Islet precursor cell (in vitro differentiated cells): ENCODE data around the gene SCAMP1.
"Not testable (repeated sequence)": the region's sequence is repeated elsewhere in the genome, so short reads cannot be mapped to it uniquely, and the experiment has no call there.

ENCODE experiments used
- DNase-seq: peaks from one replicate; pipeline ENCODE4 v3.0.0-alpha.2; 2018

The SCAMP1 gene

GRCh38 chr5:78430866-78431265 lies 70.4 kb downstream of the SCAMP1 start:
- no peak for DNase-seq

- no peak for DNase-seq
These were observed 73.6 kb downstream of the SCAMP1 start for GRCh38 chr5:78433972-78434371.

- DNase-seq, result no peak
These were observed 87.5 kb downstream of the SCAMP1 start for GRCh38 chr5:78447775-78448424.

DNA sequence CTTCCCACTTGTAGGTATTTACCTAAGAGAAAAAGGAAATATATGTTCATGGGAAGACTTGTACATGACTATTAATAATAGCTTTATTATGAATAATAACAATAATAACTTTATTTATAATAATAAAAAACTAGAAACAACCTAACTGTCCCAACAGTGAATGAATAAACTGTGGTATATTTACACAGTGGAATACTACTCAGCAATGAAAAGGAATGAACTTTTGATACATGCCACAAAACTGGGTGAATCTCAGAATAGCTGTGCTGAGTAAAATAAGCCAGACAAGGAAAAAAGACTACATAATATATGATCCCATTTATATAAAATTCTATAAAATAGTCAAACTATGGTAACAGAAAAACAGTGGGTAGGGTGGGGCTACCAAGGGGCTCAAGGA lies 88.7 kb downstream of the SCAMP1 start:
- no peak for DNase-seq

- not testable (repeated sequence) for DNase-seq
These were observed 97.1 kb downstream of the SCAMP1 start for GRCh38 chr5:78457507-78457906.

DNA sequence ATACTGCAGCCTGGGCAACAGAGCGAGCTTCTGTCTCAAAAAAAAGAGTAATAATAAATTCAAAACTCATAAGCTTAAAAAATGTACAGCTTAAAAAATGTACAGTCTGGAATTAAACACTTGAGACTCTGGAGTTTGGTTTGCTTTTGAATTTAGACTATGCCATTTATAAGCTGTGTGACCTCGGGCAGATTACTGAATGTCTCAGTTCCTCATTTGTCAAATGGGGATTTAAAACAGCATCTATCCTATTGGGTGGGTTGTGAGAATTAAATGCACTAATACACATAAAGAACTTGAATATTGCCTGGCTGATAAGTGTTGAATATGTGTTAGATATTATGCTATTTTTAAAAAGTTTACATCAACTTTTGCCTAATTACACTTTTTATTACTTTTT lies 98.4 kb downstream of the SCAMP1 start:
- DNase-seq, result no peak

- DNase-seq, result no peak
These were observed 106.7 kb downstream of the SCAMP1 start for GRCh38 chr5:78467140-78467539.

GRCh38 chr5:78467752-78468357 lies 107.4 kb downstream of the SCAMP1 start:
- DNase-seq, result no peak

DNA sequence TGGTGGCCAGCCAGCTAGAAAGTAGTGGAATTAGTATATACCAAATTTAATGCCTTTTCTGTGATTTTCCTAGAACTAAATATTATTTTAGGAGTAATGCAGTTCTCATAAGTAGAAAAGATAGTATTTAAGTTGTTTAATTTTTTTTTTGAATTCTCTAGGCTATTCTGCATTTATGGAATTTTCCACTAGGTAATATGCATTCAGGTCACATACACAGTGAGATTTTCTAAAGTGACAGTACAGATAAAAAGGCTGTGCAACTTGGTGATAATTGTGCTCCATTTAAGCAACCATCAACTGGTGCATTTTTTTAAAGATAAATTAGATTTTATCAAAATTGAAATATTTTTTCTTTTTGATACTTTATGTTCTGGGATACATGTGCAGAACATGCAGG lies 111.5 kb downstream of the SCAMP1 start:
- no peak for DNase-seq

DNA sequence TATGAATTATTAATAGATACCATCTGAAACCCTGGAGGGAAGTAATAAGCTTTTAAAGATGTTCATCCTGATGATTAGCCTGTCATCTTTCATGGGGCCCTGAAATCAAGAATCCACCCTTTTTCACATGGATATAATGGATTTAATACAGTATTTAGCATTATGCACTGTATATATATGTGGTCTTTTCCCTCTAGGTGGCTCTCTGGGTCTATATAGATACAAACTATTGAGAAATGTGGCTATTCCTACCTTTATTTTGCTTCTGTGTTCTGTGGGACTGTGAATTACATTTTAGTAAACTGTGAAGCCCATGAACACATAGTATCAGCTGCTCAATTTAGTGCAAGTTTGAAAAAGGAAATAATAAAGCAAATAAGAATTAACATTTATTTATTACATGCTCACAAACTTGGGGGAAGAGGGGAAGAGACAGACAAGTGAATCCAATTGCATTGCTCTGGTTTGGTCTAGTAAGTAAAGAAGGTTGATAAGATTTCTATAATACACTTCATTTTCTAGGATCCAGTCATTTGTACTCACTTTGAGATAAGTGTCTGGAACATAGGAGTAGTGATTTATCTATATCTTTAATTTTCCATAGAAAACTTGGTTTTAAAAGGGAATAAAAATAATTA lies 112.2 kb downstream of the SCAMP1 start:
- DNase-seq, result no peak

GRCh38 chr5:78473751-78474150 lies 113.3 kb downstream of the SCAMP1 start:
- DNase-seq, result no peak

DNA sequence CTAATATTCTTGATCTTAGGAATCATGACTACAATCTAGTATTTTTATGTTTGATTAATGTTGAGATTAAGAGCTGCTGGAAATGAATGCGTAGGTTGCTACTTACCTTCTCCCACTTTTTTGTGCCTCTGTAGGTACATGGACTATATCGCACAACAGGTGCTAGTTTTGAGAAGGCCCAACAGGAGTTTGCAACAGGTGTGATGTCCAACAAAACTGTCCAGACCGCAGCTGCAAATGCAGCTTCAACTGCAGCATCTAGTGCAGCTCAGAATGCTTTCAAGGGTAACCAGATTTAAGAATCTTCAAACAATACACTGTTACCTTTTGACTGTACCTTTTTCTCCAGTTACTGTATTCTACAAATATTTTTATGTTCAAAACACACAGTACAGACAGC lies 115.0 kb downstream of the SCAMP1 start:
- no peak for DNase-seq

GRCh38 chr5:78476795-78477194 lies 116.4 kb downstream of the SCAMP1 start:
- no peak for DNase-seq

- no peak for DNase-seq
These were observed 122.5 kb downstream of the SCAMP1 start for GRCh38 chr5:78482948-78483347.

GRCh38 chr5:78483809-78484521 lies 123.5 kb downstream of the SCAMP1 start:
- no peak for DNase-seq

GRCh38 chr5:78486218-78486617 lies 125.8 kb downstream of the SCAMP1 start:
- no peak for DNase-seq

GRCh38 chr5:78487846-78488245 lies 127.4 kb downstream of the SCAMP1 start:
- DNase-seq, result no peak

GRCh38 chr5:78490709-78491485 lies 130.5 kb downstream of the SCAMP1 start:
- no peak for DNase-seq

DNA sequence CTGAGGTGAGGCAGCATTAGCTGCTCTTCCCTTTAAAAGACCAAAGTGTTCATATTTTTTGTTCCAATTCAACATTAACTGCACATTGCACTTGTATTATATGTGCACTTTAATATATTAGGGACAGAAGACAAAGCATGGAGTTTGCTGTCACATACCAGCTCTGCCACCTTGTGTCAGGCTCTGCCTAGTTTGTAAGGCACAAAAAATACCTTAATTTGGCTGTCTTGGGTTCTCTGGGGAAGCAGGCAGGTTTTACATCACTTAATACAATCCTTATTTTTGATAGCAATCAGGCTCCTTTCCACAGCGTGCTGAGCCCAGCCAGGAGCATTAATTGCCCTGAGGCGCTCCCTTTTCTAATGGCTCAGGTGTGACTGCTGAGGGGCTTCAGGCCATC lies 131.8 kb downstream of the SCAMP1 start:
- no peak for DNase-seq

GRCh38 chr5:78492650-78493049 lies 132.2 kb downstream of the SCAMP1 start:
- DNase-seq, result no peak

- DNase-seq, result peak; percentile 41
These were observed 135.4 kb downstream of the SCAMP1 start for GRCh38 chr5:78495800-78496199.

DNA sequence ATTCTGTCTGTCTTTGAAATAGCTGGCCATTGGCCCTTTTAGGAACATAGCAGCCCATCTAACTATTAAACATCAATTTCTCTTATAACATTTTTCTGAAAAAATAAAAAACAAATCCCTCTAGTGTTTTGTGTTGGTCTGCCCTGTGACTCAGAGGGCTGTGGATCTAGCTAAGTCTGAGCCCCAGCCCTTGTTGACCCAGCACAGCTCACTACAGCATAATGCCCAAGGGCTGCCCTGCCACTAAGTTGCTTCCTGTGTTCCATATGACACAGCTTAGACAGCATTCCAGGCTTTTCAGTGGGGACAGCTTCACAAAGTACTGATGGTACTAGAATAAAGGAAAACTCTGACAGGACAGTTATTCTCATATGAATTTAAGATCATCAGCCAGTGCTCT lies 136.0 kb downstream of the SCAMP1 start:
- DNase-seq, result peak; percentile 74
